ENCODE measurements around the gene RUNX1. TPM values are rescaled to one million over a fixed set of nuclear protein-coding genes. Genes with fewer than 3 reads are reported as not detected.

RUNX1 gene
- total RNA-seq, 6 experiments from 2014 or later, result 2.9 to 18.3 (median 4.3) TPM

DNA sequence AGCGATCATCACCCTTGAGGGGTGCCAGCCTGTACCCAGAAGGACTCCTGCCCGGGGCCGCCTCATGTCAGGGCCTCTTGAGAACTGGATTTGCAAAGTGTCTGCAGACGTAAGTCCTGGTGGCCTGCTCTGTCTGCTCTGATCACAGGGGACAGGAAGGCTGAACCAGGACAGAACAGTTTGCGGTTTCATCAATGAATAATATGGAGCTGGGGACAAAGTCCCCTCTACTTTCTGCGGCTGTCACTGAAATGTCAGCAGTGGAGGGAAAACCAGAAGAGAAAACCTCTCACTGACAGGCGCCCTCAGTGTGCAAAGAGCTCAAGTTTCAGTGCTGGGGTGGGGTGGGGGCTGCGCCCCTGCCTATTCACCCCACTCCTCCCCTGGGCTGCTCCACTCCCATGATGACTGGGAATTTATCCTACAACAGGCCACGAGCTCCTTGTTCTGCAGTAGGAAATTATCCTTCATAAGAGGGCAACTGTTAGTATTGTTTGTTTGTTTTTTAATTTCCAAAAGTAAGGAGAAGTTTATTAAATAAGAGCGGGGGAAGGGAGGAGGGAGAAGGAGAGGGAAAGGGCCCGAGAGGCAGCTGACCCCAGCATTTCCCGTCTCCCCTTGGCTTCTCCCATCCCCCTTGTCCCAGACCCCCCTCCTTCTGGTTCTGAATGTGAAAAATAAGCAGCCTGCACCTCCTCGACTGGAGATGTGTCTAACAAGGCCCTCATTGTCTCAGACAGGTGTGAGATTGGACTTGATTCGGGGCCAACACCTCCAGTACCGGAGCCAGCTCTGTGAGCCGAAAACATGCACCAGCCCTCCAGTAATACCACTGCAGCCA, 231.1 kb downstream of the RUNX1 start:
- Histone ChIP-seq H3K27ac (no peak overlapping the region), H3K36me3 (no peaks in the 10 kb centered on the region), H3K4me3 (no peak overlapping the region), H3K9me3 (no peaks in the 10 kb centered on the region), H3K27me3 (no peaks in the 10 kb centered on the region), H3K4me1 (peaks cover 0 to 15% (median 0%) of the 10 kb centered on the region in 4 donors)
- TF ChIP-seq CTCF (IDR thresholded peaks at IDR 0.05), result no peak
- peak; percentile 69 for TF ChIP-seq POLR2A (IDR thresholded peaks at IDR 0.05)
- DNase-seq (no peak), ATAC-seq (peak; percentile 70 to 91 (median 74))
- 57% methylated on average over 13 of the region's 16 CpGs for WGBS (ENCODE audit: insufficient coverage, low coverage, low lambda C conversion rate, missing lambda C conversion rate)
- intact Hi-C loops (cut with DNase I), result no loop called here

DNA sequence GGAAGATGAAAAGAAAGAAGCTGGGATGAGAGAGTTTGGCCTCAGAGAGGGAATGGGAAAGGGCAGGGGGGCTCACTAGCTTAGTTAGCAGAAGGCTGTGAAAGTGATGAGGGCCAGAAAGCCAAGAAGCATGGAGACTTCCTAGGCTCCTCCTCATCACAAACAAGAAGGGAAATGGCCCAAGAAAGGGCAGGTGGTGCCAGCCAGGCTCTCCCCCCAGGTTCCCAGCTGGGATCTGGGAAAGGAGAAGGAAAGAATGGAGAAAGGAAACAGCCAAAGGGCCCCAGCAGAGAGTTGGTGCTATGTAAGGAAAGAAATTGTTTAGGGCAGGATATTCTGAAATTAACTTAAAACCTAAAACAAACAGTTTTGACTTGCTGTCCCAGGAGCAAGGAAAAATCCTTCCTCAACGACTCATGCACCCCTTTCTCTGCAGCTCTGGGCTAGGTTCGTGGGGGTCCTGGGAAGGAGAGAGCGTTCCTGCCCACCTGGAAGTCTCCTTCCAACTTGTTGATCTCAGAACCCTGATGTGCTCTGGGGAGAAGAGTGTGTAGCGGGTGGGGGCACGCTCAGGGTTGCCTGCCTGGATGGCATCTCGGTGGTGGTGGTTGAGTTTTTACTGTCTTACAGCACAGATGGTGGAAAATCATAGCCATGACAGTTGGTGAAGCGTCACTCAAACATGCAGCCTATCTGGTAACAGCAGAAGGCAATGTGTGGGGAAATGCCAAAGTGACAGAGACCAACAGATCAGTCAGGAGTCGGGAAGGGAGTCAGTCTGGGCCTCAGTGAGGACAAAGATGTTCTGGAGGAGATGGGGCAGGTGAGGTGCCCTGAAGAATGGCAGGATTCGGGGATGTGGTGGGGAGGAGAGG, 233.0 kb downstream of the RUNX1 start:
- intact Hi-C loops (cut with DNase I), result no loop called here
- Histone ChIP-seq H3K4me3 (no peak overlapping the region), H3K27me3 (no peaks in the 10 kb centered on the region), H3K4me1 (peaks cover 0 to 15% (median 0%) of the 10 kb centered on the region in 4 donors), H3K9me3 (no peaks in the 10 kb centered on the region), H3K27ac (no peak overlapping the region), H3K36me3 (no peaks in the 10 kb centered on the region)
- TF ChIP-seq CTCF (IDR thresholded peaks at IDR 0.05), result no peak
- no peak for TF ChIP-seq POLR2A (IDR thresholded peaks at IDR 0.05)
- DNase-seq (no peak), ATAC-seq (no peak)
- 92% methylated on average over 9 of the region's 9 CpGs for WGBS (ENCODE audit: insufficient coverage, low coverage, low lambda C conversion rate, missing lambda C conversion rate)

GRCh38 chr21:34814529-34814951, 234.6 kb downstream of the RUNX1 start:
- no peak overlapping the region for H3K4me3 ChIP-seq
- H3K9me3 ChIP-seq, result no peaks in the 10 kb centered on the region
- peaks cover 0 to 15% (median 0%) of the 10 kb centered on the region in 4 donors for H3K4me1 ChIP-seq
- no peak overlapping the region for H3K27ac ChIP-seq
- no peaks in the 10 kb centered on the region for H3K27me3 ChIP-seq
- no peak for DNase-seq
- WGBS (ENCODE audit: insufficient coverage, low coverage, low lambda C conversion rate, missing lambda C conversion rate), result 92% methylated on average over 6 of the region's 6 CpGs
- intact Hi-C loops (cut with DNase I), result no loop called here
- no peak for TF ChIP-seq CTCF (IDR thresholded peaks at IDR 0.05)
- no peaks in the 10 kb centered on the region for H3K36me3 ChIP-seq
- no peak for ATAC-seq

DNA sequence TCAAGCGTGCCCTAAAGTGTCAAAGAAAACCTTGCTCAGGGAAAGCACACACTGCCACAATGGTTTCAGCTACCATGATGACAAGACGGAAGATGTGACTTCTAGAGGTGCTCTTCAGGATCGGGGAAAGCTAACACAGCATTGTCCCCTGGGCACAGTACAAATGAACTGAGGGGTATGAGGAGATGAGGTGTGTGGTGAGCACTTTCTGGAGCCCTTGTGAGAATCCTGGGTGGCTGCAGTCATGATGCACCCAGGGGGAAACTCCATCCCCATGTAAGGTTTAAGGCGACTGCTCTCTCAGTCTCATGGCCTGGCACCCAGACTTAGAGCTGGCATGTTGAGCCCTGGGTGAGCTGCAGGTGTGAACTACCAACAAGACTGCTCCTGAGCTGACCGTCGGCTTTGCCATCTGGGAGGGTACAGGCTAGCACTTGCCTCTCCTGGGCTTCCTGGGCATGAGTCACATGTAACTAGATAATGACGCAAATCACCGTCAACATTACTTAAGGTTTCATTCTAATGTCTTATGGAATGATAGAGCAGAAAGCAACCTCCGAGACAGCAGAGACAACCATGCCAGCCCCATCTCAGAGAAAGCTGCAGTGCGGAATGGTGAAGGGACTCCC, 235.7 kb downstream of the RUNX1 start:
- Histone ChIP-seq H3K4me1 (peaks cover 0 to 9% (median 0%) of the 10 kb centered on the region in 4 donors), H3K27ac (no peak overlapping the region), H3K36me3 (no peaks in the 10 kb centered on the region), H3K4me3 (no peak overlapping the region), H3K27me3 (no peaks in the 10 kb centered on the region), H3K9me3 (no peaks in the 10 kb centered on the region)
- ATAC-seq (no peak), DNase-seq (no peak)
- WGBS (ENCODE audit: insufficient coverage, low coverage, low lambda C conversion rate, missing lambda C conversion rate), result 87% methylated on average over 5 of the region's 10 CpGs
- intact Hi-C loops (cut with DNase I), result no loop called here
- TF ChIP-seq POLR2A (IDR thresholded peaks at IDR 0.05) (no peak), CTCF (IDR thresholded peaks at IDR 0.05) (no peak)

All from right lobe of liver (tissue), 6 donors.